Lower lobe of right lung (tissue), 2 donors: ENCODE measurements around the gene SRSF1. TPM values are rescaled to one million over a fixed set of nuclear protein-coding genes. Genes with fewer than 3 reads are reported as not detected.

Experiments used
- ATAC-seq, 2 donors: fragments of 200-7000 bp; cut with Tn5 transposase; one replicate each; pipeline ENCODE4 v1.9.1; 2020 to 2022; ENCODE audit warnings: mild to moderate bottlenecking in 2 of 2, moderate library complexity in 2 of 2
- DNase-seq: peaks from one replicate; pipeline ENCODE4 v3.0.0-alpha.2; 2020
- H3K27ac ChIP-seq: fragments of 200-600 bp; one replicate; pipeline ENCODE4 v1.8.0; 2022
- H3K27me3 ChIP-seq: fragments of 200-600 bp; one replicate; pipeline ENCODE4 v1.8.0; 2022; ENCODE audit warnings: low read depth
- H3K36me3 ChIP-seq: fragments of 200-600 bp; one replicate; pipeline ENCODE4 v1.8.0; 2022; ENCODE audit warnings: mild to moderate bottlenecking
- H3K4me1 ChIP-seq: fragments of 200-600 bp; one replicate; pipeline ENCODE4 v1.8.0; 2022
- H3K4me3 ChIP-seq: fragments of 200-600 bp; one replicate; pipeline ENCODE4 v1.8.0; 2022; ENCODE audit warnings: mild to moderate bottlenecking
- H3K9me3 ChIP-seq: fragments of 200-600 bp; one replicate; pipeline ENCODE4 v1.8.0; 2022
- CTCF ChIP-seq: fragments of 200-600 bp; IDR thresholded peaks from one replicate; pipeline ENCODE4 v1.8.0; 2022; ENCODE audit warnings: antibody characterized with exemption, mild to moderate bottlenecking
- intact Hi-C: fragments of 100-400 bp; cut with DNase I; formaldehyde crosslinking; loops from one replicate; pipeline ENCODE4 v1.11.0; 2022
- total RNA-seq: library from RNA; stranded (reverse); fragmentation: NEBNext Ultra II Directional; extraction: Animal tissue kit (Norgen Biotek cat#: 25700); gene quantifications from one replicate; pipeline ENCODE4 v1.2.1, GENCODE V29; 2021
- donor health status: DM: no; HTN: yes; CAD: no; lungs with severe emphysema.

The SRSF1 gene
- total RNA-seq, 1 donor from 2014 or later, result 159 TPM

- ATAC-seq (peak; percentile 71 to 73), DNase-seq (peak; percentile 52)
- Histone ChIP-seq H3K36me3 (peaks cover 14% of the 10 kb centered on the region), H3K9me3 (no peaks in the 10 kb centered on the region), H3K4me3 (peak overlapping the region; percentile 88), H3K27ac (peak overlapping the region; percentile 97), H3K4me1 (peaks cover 58% of the 10 kb centered on the region), H3K27me3 (no peaks in the 10 kb centered on the region)
- TF ChIP-seq CTCF, result no peak
- intact Hi-C loops, result no loop called here
Measured at GRCh38 chr17:57986841-57987580, 20.0 kb downstream of the SRSF1 start.

GRCh38 chr17:57985675-57985974 lies 21.4 kb downstream of the SRSF1 start:
- no peaks in the 10 kb centered on the region for H3K9me3 ChIP-seq
- H3K27me3 ChIP-seq, result no peaks in the 10 kb centered on the region
- peaks cover 28% of the 10 kb centered on the region for H3K36me3 ChIP-seq
- no peak for TF ChIP-seq CTCF
- H3K4me1 ChIP-seq, result peaks cover 72% of the 10 kb centered on the region
- H3K4me3 ChIP-seq, result no peak overlapping the region
- no peak for ATAC-seq
- peak overlapping the region; percentile 4 for H3K27ac ChIP-seq
- intact Hi-C loops, result no loop called here
- DNase-seq, result no peak

- Histone ChIP-seq H3K27me3 (no peaks in the 10 kb centered on the region), H3K36me3 (peaks cover 33% of the 10 kb centered on the region), H3K4me1 (peaks cover 73% of the 10 kb centered on the region), H3K27ac (peak overlapping the region; percentile 12), H3K9me3 (no peaks in the 10 kb centered on the region), H3K4me3 (no peak overlapping the region)
- intact Hi-C loops, result no loop called here
- DNase-seq, result no peak
- ATAC-seq, result no peak
- TF ChIP-seq CTCF, result no peak
Measured at GRCh38 chr17:57984936-57985674, 21.9 kb downstream of the SRSF1 start.

- Histone ChIP-seq H3K9me3 (no peaks in the 10 kb centered on the region), H3K4me3 (no peak overlapping the region), H3K27ac (peak overlapping the region; percentile 12), H3K36me3 (peaks cover 40% of the 10 kb centered on the region), H3K27me3 (no peaks in the 10 kb centered on the region), H3K4me1 (peaks cover 72% of the 10 kb centered on the region)
- ATAC-seq (no peak), DNase-seq (no peak)
- no peak for TF ChIP-seq CTCF
- intact Hi-C loops, result no loop called here
Measured at GRCh38 chr17:57984261-57984890, 22.7 kb downstream of the SRSF1 start.

GRCh38 chr17:57983446-57983845 lies 23.6 kb downstream of the SRSF1 start:
- H3K36me3 ChIP-seq, result peaks cover 50% of the 10 kb centered on the region
- ATAC-seq (no peak), DNase-seq (no peak)
- intact Hi-C loops, result no loop called here
- no peaks in the 10 kb centered on the region for H3K9me3 ChIP-seq
- TF ChIP-seq CTCF, result no peak
- peaks cover 63% of the 10 kb centered on the region for H3K4me1 ChIP-seq
- no peak overlapping the region for H3K4me3 ChIP-seq
- no peaks in the 10 kb centered on the region for H3K27me3 ChIP-seq
- H3K27ac ChIP-seq, result no peak overlapping the region
